Mesodermal cell (in vitro differentiated cells): Measurements from ENCODE around the gene EDDM13. TPM values are rescaled to one million over a fixed set of nuclear protein-coding genes. Genes with fewer than 3 reads are reported as not detected.
"Not testable (repeated sequence)": the region's sequence is repeated elsewhere in the genome, so short reads cannot be mapped to it uniquely, and the experiment has no call there.

Source experiments
- H3K27ac ChIP-seq: 2 replicates; pipeline ENCODE4 v1.7.0; 2013; ENCODE audit warnings: mild to moderate bottlenecking, low read depth, low read length, moderate library complexity; ENCODE audit not compliant: severe bottlenecking
- H3K36me3 ChIP-seq: 2 replicates; pipeline ENCODE4 v1.7.1; 2013; ENCODE audit warnings: mild to moderate bottlenecking, low read length, moderate library complexity; ENCODE audit not compliant: control insufficient read depth, insufficient read depth
- H3K4me1 ChIP-seq: one replicate; pipeline ENCODE4 v1.7.1; 2013; ENCODE audit warnings: mild to moderate bottlenecking, low read length; ENCODE audit not compliant: insufficient read depth, control insufficient read depth, poor library complexity, severe bottlenecking
- H3K4me3 ChIP-seq: 2 replicates; pipeline ENCODE4 v1.7.0; 2013; ENCODE audit warnings: low read length, control low read depth, mild to moderate bottlenecking; ENCODE audit not compliant: insufficient read depth, poor library complexity, severe bottlenecking; ENCODE audit errors: extremely low read depth
- H3K9me3 ChIP-seq: 2 replicates; pipeline ENCODE4 v1.7.1; 2013; ENCODE audit warnings: mild to moderate bottlenecking, low read length, moderate library complexity; ENCODE audit not compliant: control insufficient read depth
- WGBS, 2 experiments: methylation state at CpG; one replicate each; pipeline ENCODE4 v1.1.5; 2013; ENCODE audit warnings: missing lambda C conversion rate in 2 of 2; ENCODE audit not compliant: insufficient coverage in 2 of 2; 5-methylcytosine and 5-hydroxymethylcytosine counted together
- polyA plus RNA-seq, 2 experiments: library from polyadenylated mRNA; stranded (reverse); fragments of 50-300 nt; gene quantifications; one replicate each; pipeline ENCODE4 v1.2.3, GENCODE V29; 2013

The EDDM13 gene, protein sequence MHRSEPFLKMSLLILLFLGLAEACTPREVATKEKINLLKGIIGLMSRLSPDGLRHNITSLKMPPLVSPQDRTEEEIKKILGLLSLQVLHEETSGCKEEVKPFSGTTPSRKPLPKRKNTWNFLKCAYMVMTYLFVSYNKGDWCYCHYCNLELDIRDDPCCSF
- polyA plus RNA-seq (2013, experiment 1 of 2) = not detected
- polyA plus RNA-seq (2013, experiment 2 of 2) = not detected

DNA sequence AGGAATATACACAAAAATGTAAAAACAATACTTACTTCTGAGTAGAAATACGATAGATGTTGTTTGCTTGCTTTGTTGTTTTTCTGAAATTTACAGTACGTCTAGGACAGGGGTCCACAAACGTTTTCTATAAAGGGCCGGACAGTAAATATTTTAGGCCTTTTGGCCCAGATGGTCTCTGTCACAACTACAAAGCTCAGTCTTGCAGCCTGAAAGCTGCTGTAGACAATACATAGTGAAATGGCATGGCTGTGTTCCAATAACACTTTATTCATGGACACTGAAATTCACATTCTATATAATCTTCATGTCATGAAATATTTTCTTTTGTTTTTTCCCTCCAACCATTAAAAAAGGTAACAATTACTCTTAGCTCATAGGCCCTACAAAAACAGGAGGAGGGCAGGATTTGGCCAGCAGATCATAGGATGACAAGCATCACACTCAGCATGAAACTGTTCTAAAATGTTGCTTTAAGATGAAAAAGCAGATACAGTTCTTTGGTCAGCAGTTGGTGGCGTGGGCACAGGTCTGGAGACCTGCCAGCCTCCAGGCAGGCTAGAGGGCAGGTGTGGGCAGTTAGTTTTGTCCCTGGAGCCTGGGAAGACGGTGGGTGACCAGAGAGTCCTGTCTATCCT lies at the start of gene EDDM13:
Gene EDDM13, plus strand, starts transcription at position 588 of the 638 bp plus-strand sequence. CDS start 87 bp downstream, outside the sequence.
- peaks cover 3% of the 10 kb centered on the region for H3K4me1 ChIP-seq
- WGBS, 2 experiments = 86 to 96% methylated on average over 5 of the region's 6 CpGs

DNA sequence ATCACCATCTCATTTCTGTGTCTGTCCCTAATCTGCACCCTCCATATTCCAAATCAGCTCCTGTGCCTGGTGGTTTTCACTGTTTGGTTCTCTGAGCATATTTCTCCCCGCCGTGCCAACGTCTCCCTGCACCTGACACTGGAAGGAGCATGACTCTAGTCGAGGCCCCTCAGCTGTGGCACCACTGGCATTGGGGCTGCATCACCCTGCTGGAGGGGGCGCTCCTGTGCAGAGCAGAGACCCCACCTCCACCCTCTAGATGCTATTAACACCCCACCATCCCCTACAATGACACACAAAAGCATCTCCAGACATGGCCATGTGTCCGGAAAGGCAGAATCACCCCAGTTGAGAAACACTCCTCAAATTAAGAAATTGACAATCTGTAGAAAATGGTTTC lies 49.6 kb upstream of the EDDM13 start:
- H3K4me3 ChIP-seq = no peak overlapping the region
- no peaks in the 10 kb centered on the region for H3K4me1 ChIP-seq
- no peaks in the 10 kb centered on the region for H3K9me3 ChIP-seq
- 74 to 77% methylated on average over 4 to 5 of the region's 6 CpGs for WGBS, 2 experiments
- H3K27ac ChIP-seq = no peak overlapping the region
- H3K36me3 ChIP-seq = no peaks in the 10 kb centered on the region

More for the DNA sequence above, at the start of gene EDDM13:
- no peak within 1 kb of the TSS for H3K27ac ChIP-seq
- no peaks in the 10 kb centered on the region for H3K9me3 ChIP-seq
- no peak within 1 kb of the TSS for H3K4me3 ChIP-seq
- H3K36me3 ChIP-seq = peaks cover 13% of the 10 kb centered on the region

DNA sequence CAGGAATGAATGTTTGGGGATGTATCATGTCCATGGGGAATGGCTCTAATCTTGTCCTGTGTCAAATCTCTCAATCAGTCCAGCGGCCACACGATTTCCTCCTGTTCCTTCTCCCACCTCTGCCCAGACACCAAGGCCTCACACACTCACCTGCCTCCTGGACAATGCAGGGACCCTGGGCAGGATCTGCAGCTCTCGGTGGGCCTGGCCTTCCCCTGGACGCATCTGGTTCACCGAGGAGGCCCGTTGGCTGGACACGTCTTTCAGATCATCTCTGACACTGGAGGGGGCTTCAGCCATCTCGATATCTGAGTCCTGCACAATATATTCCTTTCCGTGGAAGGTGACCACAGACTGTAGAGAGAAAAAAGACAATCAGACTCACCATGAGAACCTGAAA lies 49.1 kb upstream of the EDDM13 start:
- Histone ChIP-seq H3K27ac (no peak overlapping the region), H3K4me3 (no peak overlapping the region), H3K4me1 (no peaks in the 10 kb centered on the region), H3K9me3 (no peaks in the 10 kb centered on the region), H3K36me3 (no peaks in the 10 kb centered on the region)
- WGBS, 2 experiments = 85 to 92% methylated on average over 9 of the region's 9 CpGs

DNA sequence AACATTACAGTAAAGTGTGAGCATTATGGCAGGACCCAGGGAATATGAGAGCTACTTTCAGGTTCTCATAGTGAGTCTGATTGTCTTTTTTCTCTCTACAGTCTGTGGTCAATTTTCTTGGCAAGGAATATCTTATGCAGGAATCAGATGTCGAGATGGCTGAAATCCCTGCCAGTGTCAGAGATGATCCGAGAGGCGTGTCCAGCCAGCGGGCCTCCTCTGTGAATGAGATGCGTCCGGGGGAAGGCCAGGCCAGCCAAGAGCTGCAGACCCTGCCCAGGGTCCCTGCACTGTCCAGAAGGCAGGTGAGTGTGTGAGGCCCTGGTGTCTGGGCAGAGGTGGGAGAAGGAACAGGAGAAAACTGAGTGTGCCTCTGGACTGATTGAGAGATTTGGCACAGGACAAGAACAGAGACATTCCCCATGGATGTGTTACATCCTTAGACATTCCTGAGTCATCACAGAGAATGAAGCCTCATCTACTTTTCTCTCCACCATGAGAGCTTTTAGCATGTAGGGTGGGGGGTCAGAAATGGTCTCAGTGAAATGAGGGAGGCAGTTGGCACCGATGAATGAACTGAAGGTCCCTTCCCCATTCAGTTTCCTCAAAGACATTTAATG lies 27.3 kb upstream of the EDDM13 start:
- H3K36me3 ChIP-seq = no peaks in the 10 kb centered on the region
- H3K27ac ChIP-seq = no peak overlapping the region
- peaks cover 3% of the 10 kb centered on the region for H3K4me1 ChIP-seq
- no peak overlapping the region for H3K4me3 ChIP-seq
- no peaks in the 10 kb centered on the region for H3K9me3 ChIP-seq
- WGBS, 2 experiments = 88 to 97% methylated on average over 6 of the region's 7 CpGs

DNA sequence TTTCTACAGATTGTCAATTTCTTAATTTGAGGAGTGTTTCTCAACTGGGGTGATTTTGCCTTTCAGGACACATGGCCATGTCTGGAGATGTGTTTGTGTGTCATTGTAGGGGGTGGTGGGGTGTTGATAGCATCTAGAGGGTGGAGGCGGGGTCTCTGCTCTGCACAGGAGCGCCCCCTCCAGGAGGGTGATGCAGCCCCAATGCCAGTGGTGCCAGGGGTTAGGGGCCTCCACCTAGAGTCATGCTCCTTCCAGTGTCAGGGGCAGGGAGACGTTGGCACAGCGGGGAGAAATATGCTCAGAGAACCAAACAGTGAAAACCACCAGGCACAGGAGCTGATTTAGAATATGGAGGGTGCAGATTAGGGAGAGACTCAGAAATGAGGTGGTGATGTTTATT lies 26.8 kb upstream of the EDDM13 start:
- H3K4me3 ChIP-seq, H3K9me3 ChIP-seq, H3K27ac ChIP-seq, H3K36me3 ChIP-seq, H3K4me1 ChIP-seq: not testable (repeated sequence)
- 88% methylated on average over 2 of the region's 4 CpGs for WGBS, 2 experiments

DNA sequence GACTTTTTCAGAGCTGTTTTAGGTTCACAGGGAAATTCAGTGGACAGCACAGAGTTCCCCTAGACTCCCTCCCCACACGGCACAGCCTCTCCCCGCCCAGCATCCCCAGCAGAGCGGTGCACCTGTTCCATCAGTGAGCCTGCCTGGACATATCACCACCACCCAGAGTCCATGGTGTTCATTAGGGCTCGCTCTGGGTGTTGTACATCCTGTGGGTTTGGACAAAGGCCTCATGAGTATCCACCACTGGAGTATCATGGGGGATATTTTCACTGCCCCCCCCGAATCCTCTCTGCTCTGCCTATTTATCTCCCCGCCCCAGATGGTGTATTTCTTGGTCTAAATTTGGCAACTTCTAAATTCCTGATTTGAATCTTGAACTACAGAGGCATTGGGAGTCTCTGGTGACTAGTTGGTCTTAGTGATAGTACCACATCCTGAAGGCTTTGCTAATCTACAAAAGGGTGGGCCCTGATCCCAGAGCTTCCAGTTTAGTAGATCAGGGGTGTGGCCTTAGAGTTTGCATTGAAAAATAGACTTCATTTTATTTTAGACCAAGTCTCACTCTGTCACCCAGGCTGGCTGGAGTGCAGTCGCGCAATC lies 23.7 kb upstream of the EDDM13 start:
- H3K4me1 ChIP-seq, H3K9me3 ChIP-seq, H3K36me3 ChIP-seq, H3K27ac ChIP-seq, H3K4me3 ChIP-seq: not testable (repeated sequence)
- WGBS, 2 experiments = 90 to 97% methylated on average over 3 of the region's 8 CpGs

DNA sequence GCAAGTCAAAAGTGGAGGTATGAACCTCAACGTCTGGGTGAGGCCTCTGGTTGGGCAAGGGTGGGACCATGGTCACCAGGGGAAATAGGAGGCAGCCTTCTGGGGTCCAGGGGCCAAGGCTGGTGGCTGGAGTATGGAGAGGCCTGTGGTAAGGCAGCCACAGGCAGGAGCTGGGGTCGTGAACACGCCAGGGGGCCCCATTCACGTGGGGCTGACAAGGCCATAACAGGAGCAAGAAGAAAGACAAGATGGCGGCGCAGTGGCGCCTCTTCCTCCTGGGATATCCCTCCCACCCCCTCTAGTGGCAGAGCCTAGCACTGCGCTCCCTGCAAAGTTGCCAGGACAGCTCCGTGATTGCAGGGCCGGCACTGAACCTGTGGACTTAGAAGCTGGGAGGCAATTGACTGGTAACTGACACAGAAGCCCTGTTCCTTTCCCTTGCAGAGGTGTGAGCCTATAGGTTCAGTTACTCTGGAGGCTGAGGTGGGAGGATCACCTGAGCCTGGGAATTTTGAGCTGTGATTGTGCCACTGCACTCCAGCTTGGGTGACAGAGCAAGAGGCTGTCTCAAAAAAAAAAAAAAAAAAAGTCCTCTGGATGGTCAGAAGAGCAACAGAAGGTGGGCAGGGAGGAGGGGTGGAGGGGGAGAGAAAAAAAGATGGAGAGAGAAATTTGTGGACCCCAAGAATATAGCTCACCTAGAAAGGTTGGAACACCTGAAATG lies 19.7 kb upstream of the EDDM13 start:
- no peak overlapping the region for H3K4me3 ChIP-seq
- no peaks in the 10 kb centered on the region for H3K4me1 ChIP-seq
- no peaks in the 10 kb centered on the region for H3K9me3 ChIP-seq
- 0 to 29% methylated on average over 3 to 10 of the region's 10 CpGs for WGBS, 2 experiments
- no peaks in the 10 kb centered on the region for H3K36me3 ChIP-seq
- no peak overlapping the region for H3K27ac ChIP-seq

DNA sequence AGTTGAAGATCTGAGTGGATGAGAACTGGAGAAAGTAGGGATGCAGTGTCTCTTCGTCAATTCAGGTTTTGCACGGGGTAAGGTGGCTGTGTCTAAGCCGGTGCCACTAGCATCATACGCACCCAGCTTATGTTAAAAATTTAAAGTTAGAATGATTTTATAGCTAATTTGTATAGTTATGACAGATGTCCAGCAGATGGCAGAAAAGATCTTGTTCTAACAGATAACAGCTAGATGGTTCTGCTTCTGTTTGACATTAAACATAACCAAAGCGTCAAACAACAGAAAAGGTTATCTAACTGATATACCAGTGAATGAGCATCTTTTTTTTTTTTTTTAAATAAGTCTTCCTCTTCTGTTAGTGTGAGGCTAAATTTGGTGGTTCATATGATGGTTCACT lies 18.8 kb upstream of the EDDM13 start:
- Histone ChIP-seq H3K36me3 (no peaks in the 10 kb centered on the region), H3K4me3 (no peak overlapping the region), H3K4me1 (no peaks in the 10 kb centered on the region), H3K9me3 (no peaks in the 10 kb centered on the region), H3K27ac (no peak overlapping the region)
- WGBS, 2 experiments = 94 to 100% methylated on average over 2 to 4 of the region's 5 CpGs

DNA sequence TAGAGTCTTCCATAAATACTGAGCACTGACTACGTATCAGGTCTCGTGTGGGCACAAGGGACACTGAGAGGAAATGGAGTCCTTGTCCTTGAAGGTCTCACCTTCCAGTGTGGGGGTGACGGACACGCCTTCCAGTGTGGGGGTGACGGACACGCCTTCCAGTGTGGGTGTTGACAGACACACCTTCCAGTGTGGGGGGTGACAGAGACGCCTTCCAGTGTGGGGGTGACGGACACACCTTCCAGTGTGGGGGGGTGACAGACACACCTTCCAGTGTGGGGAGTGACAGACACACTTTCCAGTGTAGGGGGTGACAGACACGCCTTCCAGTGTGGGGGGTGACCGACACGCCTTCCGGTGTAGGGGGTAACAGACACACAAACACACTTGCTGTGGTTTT lies 14.3 kb upstream of the EDDM13 start:
- no peaks in the 10 kb centered on the region for H3K4me1 ChIP-seq
- no peak overlapping the region for H3K27ac ChIP-seq
- H3K36me3 ChIP-seq = peaks cover 5% of the 10 kb centered on the region
- no peak overlapping the region for H3K4me3 ChIP-seq
- 93 to 96% methylated on average over 8 of the region's 12 CpGs for WGBS, 2 experiments
- no peaks in the 10 kb centered on the region for H3K9me3 ChIP-seq

DNA sequence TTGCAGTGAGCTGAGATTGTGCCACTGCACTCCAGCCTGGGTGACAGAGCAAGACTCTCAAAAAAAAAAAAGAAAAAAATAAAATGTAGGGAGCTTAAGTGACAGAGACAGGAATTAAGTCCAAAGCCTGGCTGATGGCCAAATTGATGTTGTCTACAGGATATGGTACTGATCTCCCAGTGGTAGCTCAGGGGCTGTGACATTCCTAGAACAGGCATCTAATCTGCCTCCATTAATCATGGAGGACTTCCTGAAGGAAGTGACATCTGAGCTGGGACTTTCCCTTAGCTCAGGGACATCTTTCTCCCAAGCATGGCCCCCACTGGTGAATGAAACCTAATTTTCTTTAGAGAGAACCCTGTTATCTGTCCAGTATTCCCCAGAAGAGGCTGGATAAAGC lies 11.4 kb upstream of the EDDM13 start:
- Histone ChIP-seq H3K27ac (no peak overlapping the region), H3K4me3 (no peak overlapping the region), H3K4me1 (no peaks in the 10 kb centered on the region), H3K36me3 (peaks cover 5% of the 10 kb centered on the region), H3K9me3 (no peaks in the 10 kb centered on the region)
